ENCODE results near the gene SEPTIN5.

The SEPTIN5 gene

DNA sequence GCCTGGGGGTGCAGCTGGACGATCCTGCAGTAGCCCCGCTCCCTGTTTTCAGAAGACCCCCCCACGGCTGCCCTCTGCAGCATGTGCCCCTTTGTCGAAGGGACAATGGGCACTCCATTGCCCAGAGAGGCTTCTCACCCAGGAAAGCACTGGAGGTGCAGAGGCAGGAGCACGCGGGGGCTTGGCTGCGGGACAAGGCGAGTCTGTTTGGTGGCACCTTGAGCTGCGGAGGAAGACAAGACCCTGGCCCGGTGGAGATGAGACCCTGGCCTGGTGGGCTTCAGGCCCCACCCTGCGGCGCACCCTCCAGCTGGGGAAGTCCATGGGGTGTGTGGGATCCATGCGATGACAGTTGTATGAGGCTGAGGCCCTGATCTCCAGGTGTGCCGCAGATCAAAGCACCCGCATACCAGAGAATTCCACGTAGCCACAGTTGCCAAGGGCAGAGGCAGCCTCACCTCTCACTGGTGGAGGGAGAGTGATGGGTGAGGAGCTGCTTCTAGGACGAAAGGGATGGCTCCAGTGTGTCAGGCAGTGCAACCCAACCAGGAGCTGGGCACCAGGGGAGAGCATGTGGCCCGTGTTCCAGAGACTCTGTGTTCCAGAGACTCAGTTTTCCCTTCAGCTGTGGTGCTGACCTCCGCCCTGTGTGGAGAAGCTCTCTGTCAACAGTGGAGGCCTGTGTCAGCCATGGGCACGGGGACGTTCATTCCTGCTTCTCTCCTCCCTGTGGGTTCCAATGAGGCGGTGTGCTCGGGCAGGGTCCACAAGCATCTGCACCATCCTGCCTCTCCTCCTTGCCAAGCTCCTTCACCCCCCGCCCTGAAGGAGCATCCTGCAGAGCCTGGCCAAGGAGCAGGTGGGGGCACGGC lies 56.3 kb downstream of the SEPTIN5 start:
- in situ Hi-C loops (cut with HindIII; ENCODE audit: low sequenced_read_pairs) = loop anchor here (5.0 kb wide), 1 partner anchor 68 kb away; no protein-coding TSS in a partner anchor

DNA sequence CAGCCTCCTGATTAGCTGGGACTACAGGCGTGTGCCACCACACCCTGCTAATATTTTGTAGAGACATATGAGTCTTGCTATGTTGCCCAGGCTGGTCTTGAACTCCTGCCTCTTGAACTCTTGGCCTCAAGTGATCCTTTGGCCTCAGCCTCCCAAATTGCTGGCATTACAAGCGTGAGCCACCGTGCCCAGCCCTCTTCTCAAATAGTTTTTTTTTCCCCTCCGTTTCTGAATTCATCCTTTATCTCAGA lies 58.0 kb downstream of the SEPTIN5 start:
- in situ Hi-C loops (cut with HindIII; ENCODE audit: low sequenced_read_pairs) = loop anchor here (5.0 kb wide), 1 partner anchor 70 kb away; no protein-coding TSS in a partner anchor
